Activated CD4-positive, alpha-beta T cell treated with anti-CD3 and anti-CD28 coated beads, Interleukin-2, amount 10 ng/mL, durations not matched to agents 7 days and 5 days (primary cell): ENCODE results near the gene C12orf42. TPM values are rescaled to one million over a fixed set of nuclear protein-coding genes. Genes with fewer than 3 reads are reported as not detected.
"Not testable (repeated sequence)": the region's sequence is repeated elsewhere in the genome, so short reads cannot be mapped to it uniquely, and the experiment has no call there.

Experiments
- CTCF ChIA-PET: fragments of 350-600 bp; sonication (Branson Sonifier 250); formaldehyde crosslinking; loops from one replicate; lab custom pipeline; 2021; ENCODE audit warnings: antibody characterized with exemption; lab: Charles Lee
- POLR2A ChIA-PET: fragments of 350-600 bp; sonication (Branson Sonifier 250); formaldehyde crosslinking; loops from one replicate; lab custom pipeline; 2021; ENCODE audit warnings: antibody characterized with exemption; lab: Charles Lee
- DNase-seq: peaks from one replicate; pipeline ENCODE4 v3.0.0-alpha.2; 2020
- H3K27ac Mint-ChIP-seq: one replicate; pipeline ENCODE4 v1.8.0; 2021; ENCODE audit warnings: mild to moderate bottlenecking, moderate library complexity, mixed read lengths
- H3K27me3 Mint-ChIP-seq: one replicate; pipeline ENCODE4 v1.8.0; 2021; ENCODE audit warnings: mixed read lengths
- H3K36me3 Mint-ChIP-seq: one replicate; pipeline ENCODE4 v1.8.0; 2021; ENCODE audit warnings: low read depth, mixed read lengths
- H3K4me1 Mint-ChIP-seq: one replicate; pipeline ENCODE4 v1.8.0; 2021; ENCODE audit warnings: mixed read lengths
- H3K4me3 Mint-ChIP-seq: one replicate; pipeline ENCODE4 v1.8.0; 2021; ENCODE audit warnings: mild to moderate bottlenecking, moderate library complexity, mixed read lengths
- H3K9me3 Mint-ChIP-seq: one replicate; pipeline ENCODE4 v1.8.0; 2021; ENCODE audit warnings: mixed read lengths
- total RNA-seq, 2 experiments: library from RNA; stranded (reverse); gene quantifications; one replicate each; pipeline ENCODE4 v1.2.3, GENCODE V29; 2021

The C12orf42 gene
- total RNA-seq, 2 experiments from 2014 or later, result 0.57 to 1.0 TPM

DNA sequence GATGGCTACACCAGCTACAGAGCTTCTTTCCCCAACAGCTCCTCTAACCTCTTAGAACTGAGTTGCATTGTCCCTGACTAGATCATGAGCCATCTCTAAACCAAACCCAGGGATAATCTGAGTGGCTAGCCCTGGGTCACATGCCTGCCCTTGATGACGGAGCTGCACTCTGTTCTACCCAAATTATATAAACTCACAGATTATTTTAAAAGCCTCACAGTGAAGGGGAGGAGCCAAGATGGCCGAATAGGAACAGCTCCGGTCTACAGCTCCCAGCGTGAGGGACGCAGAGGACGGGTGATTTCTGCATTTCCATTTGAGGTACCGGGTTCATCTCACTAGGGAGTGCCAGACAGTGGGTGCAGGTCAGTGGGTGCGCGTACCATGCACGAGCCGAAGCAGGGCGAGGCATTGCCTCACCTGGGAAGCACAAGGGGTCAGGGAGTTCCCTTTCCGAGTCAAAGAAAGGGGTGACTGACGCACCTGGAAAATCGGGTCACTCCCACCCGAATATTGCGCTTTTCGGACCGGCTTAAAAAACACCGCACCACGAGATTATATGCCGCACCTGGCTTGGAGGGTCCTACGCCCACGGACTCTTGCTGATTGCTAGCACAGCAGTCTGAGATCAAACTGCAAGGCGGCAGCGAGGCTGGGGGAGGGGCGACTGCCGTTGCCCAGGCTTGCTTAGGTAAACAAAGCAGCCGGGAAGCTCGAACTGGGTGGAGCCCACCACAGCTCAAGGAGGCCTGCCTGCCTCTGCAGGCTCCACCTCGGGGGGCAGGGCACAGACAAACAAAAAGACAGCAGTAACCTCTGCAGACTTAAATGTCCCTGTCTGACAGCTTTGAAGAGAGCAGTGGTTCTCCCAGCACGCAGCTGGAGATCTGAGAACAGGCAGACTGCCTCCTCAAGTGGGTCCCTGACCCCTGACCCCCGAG is 61.3 kb downstream of the C12orf42 start:
- H3K27ac Mint-ChIP-seq, result peak overlapping the region; percentile 46
- H3K36me3 Mint-ChIP-seq, POLR2A ChIA-PET, H3K27me3 Mint-ChIP-seq: not testable (repeated sequence)
- peak overlapping the region; percentile 19 for H3K4me3 Mint-ChIP-seq
- H3K9me3 Mint-ChIP-seq, result peaks cover 17% of the 10 kb centered on the region
- CTCF ChIA-PET, result interaction anchor here (0.8 kb wide), 1 partner anchor 9 kb away, joined by 3 read pairs; no protein-coding TSS in a partner anchor
- peaks cover 15% of the 10 kb centered on the region for H3K4me1 Mint-ChIP-seq
- peak; percentile 40 for DNase-seq

DNA sequence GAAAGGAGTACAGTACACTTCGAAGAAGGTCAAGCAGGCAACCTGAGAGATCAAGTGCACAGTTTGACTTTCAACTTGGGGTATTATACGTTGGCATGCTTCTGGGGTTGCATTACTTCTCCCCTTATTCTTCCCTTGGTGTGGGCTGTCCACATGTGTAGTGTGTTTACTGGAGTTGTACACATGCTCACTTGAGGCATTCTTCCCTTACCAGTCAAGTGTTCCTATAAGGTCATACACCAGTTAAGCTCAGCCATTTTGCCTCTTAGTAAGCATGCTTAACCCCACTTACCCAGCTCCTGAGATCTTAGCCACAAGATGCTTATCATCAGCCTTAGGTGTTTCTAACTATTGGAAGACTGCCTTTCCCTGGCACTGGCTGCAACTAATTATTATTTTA is 63.8 kb downstream of the C12orf42 start:
- Mint-ChIP-seq H3K27ac (no peak overlapping the region), H3K4me3 (no peak overlapping the region), H3K4me1 (peaks cover 15% of the 10 kb centered on the region), H3K36me3 (peaks cover 5% of the 10 kb centered on the region), H3K9me3 (peaks cover 18% of the 10 kb centered on the region), H3K27me3 (no peaks in the 10 kb centered on the region)
- CTCF ChIA-PET, result interaction anchor here (0.6 kb wide), 1 partner anchor 12 kb away, joined by 4 read pairs; no protein-coding TSS in a partner anchor
- POLR2A ChIA-PET, result no interaction called here
- DNase-seq, result no peak

DNA sequence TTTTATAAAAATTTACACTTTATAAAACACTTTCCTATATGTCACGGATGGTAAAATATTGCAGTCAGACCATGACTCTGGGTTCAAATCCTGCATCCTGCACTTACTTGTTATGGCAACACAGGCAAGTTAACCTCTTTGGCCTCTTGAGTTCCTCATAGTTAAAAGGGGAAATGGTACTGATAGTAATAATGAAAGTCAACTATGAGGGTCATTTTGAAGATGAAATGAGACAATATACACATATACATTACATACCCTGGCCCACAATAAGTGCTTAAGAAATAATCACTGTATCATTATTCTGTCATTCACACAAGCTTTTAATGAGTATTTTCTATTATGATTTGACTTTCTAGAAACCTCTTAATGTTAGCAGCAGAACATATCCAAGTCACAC is 64.4 kb downstream of the C12orf42 start:
- no peak for DNase-seq
- H3K36me3 Mint-ChIP-seq, result peaks cover 5% of the 10 kb centered on the region
- H3K27me3 Mint-ChIP-seq, result no peaks in the 10 kb centered on the region
- peaks cover 19% of the 10 kb centered on the region for H3K9me3 Mint-ChIP-seq
- POLR2A ChIA-PET, result no interaction called here
- no peak overlapping the region for H3K27ac Mint-ChIP-seq
- H3K4me1 Mint-ChIP-seq, result peaks cover 15% of the 10 kb centered on the region
- CTCF ChIA-PET, result interaction anchor here (0.6 kb wide), 1 partner anchor 13 kb away, joined by 4 read pairs; no protein-coding TSS in a partner anchor
- no peak overlapping the region for H3K4me3 Mint-ChIP-seq

DNA sequence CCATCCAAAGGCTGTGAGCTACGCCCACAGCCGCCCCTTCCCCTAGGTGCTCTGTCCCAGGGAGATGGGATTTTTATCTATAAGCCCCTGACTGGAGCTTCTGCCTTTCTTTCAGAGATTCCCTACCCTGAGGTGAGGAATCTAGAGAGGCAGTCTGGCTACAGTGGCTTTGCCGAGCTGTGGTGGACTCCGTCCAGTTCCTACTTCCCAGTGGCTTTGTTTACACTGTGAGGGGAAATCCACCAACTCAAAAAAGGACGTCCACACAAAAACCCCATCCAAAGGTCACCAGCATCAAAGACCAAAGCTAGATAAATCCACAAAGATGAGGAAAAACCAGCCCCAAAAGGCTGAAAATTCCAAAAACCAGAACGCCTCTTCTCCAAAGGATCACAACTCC is 70.1 kb downstream of the C12orf42 start:
- CTCF ChIA-PET, result interaction anchor here (0.9 to 1.1 kb wide), 2 partner anchors 9 to 15 kb away, joined by 3 read pairs; no protein-coding TSS in a partner anchor
- H3K4me1 Mint-ChIP-seq, H3K27ac Mint-ChIP-seq, POLR2A ChIA-PET, H3K36me3 Mint-ChIP-seq, DNase-seq, H3K27me3 Mint-ChIP-seq, H3K4me3 Mint-ChIP-seq: not testable (repeated sequence)
- peaks cover 12% of the 10 kb centered on the region for H3K9me3 Mint-ChIP-seq

DNA sequence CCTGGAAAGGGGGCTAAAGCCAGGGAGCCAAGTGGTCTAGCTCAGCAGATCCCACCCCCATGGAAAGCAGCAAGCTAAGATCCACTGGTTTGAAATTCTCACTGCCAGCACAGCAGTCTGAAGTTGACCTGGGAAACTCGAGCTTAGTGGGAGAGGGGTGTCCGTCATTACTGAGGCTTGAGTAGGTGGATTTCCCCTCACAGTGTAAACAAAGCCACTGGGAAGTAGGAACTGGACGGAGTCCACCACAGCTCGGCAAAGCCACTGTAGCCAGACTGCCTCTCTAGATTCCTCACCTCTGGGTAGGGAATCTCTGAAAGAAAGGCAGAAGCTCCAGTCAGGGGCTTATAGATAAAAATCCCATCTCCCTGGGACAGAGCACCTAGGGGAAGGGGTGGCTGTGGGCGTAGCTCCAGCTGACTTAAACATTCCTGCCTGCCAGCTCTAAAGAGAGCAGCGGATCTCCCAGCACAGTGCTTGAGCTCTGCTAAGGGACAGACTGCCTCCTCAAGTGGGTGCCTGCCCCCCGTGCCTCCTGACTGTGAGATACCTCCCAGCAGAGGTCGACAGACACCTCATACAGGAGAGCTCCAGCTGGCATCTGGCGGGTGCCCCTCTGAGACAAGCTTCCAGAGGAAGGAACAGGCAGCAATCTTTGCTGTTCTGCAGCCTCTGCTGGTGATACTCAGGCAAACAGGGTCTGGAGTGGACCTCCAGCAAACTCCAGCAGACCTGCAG is 70.8 kb downstream of the C12orf42 start:
- H3K27me3 Mint-ChIP-seq, H3K27ac Mint-ChIP-seq, POLR2A ChIA-PET, H3K4me1 Mint-ChIP-seq, DNase-seq, H3K36me3 Mint-ChIP-seq, H3K4me3 Mint-ChIP-seq: not testable (repeated sequence)
- CTCF ChIA-PET, result interaction anchor here (1.1 kb wide), 1 partner anchor 10 kb away, joined by 3 read pairs; no protein-coding TSS in a partner anchor
- peaks cover 11% of the 10 kb centered on the region for H3K9me3 Mint-ChIP-seq

DNA sequence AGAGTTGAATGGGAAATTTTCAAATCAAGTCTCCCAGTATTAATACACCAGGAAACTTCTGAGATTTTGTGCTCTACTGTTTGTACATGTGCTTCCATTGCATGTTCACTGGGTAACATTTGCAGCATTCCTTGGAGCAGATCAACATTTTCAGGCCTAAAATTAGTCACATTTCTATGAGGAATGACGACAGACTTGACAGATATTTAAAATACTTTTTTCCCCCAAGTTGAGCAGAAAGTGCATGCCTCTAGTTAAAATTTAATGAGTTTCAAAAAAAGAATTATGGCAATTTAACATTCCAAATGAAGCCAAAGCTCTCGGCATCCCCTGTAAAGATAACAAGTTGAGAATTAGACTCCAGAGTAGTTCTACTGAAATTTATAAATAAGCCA is 72.3 kb downstream of the C12orf42 start:
- POLR2A ChIA-PET, result interaction anchor here (0.9 kb wide), 1 partner anchor 11 kb away, joined by 5 read pairs; no protein-coding TSS in a partner anchor
- H3K27me3 Mint-ChIP-seq, result no peaks in the 10 kb centered on the region
- H3K27ac Mint-ChIP-seq, result no peak overlapping the region
- no peak overlapping the region for H3K4me3 Mint-ChIP-seq
- no peaks in the 10 kb centered on the region for H3K4me1 Mint-ChIP-seq
- H3K9me3 Mint-ChIP-seq, result peaks cover 11% of the 10 kb centered on the region
- no peak for DNase-seq
- CTCF ChIA-PET, result no interaction called here
- peaks cover 2% of the 10 kb centered on the region for H3K36me3 Mint-ChIP-seq

DNA sequence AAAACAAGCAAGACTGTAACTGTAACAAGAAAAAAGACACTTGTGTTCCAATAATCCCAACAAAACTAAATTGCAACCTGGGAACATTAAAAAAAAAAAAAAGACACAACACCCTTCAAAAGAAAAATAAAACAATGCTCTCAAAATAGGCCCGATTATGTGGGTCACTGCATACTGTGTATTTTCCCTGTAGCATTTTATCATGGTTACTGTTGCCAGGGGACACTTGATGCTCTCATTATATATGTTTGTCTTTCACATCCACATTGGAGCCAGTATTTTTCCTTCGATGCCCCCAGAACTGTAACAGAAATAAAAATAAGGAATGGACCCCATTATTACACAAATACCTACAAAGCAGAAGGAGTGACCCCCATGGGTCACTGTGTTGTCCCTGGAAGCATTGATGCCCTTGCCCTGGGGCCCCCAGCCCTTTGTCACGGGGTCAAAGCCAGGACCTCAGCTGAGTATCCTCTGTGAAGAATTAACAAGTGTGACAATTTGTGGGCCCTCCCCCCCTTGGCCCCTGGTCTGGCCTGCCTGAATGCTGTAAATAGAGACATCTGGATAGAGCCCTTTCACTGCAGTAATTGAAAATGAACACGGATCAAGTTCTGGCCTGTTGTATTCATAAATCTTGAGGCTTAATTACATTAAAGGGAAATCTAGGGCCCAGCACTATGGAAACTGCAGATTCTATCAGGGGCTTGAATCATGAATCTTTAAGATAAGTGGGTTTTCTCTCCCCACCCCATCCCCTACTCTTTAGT is 72.8 kb downstream of the C12orf42 start:
- Mint-ChIP-seq H3K27me3 (no peaks in the 10 kb centered on the region), H3K27ac (no peak overlapping the region), H3K4me1 (no peaks in the 10 kb centered on the region), H3K4me3 (no peak overlapping the region), H3K9me3 (peaks cover 11% of the 10 kb centered on the region), H3K36me3 (peaks cover 2% of the 10 kb centered on the region)
- ChIA-PET POLR2A (no interaction called here), CTCF (no interaction called here)
- DNase-seq, result no peak

DNA sequence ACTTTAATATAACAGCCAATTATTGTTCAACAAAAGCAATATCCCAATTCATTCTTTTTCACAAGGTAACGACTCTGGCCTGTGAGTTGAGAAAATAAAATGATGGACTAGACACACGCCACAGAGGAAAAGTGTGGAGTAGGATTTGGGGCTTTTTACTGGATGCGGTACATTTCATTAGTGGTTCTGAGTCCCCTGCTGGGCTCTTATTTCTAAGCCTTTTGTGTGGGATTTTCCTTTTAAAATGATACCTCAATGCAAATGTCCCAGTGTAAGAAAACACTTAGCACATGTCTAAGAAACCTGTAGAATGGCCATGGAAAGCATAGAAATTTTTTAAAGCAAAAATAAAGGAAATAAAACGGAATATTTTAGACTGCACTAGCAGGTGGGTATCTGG is 73.4 kb downstream of the C12orf42 start:
- no peaks in the 10 kb centered on the region for H3K27me3 Mint-ChIP-seq
- no peaks in the 10 kb centered on the region for H3K36me3 Mint-ChIP-seq
- H3K27ac Mint-ChIP-seq, result no peak overlapping the region
- no peak overlapping the region for H3K4me3 Mint-ChIP-seq
- no peak for DNase-seq
- no peaks in the 10 kb centered on the region for H3K4me1 Mint-ChIP-seq
- ChIA-PET CTCF (no interaction called here), POLR2A (no interaction called here)
- peaks cover 8% of the 10 kb centered on the region for H3K9me3 Mint-ChIP-seq

DNA sequence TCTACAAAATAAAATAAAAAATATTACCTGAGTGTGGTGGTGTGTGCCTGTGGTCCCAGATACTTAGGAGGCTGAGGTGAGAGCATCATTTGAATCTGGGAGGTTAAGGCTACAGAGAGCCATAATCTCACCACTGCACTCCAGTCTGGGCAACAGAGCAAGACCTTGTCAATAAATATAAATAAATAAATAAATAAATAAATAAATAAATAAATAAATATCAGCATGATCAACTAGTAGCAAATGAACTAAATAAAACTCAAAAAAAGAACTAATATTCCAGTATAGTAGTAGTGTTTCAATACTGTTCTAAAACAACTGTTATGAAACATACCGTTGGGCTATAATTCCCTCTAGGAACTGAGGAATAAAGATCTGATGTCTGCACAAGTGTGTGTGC is 74.4 kb downstream of the C12orf42 start:
- no peak overlapping the region for H3K27ac Mint-ChIP-seq
- ChIA-PET CTCF (no interaction called here), POLR2A (no interaction called here)
- peaks cover 7% of the 10 kb centered on the region for H3K9me3 Mint-ChIP-seq
- no peak for DNase-seq
- no peaks in the 10 kb centered on the region for H3K4me1 Mint-ChIP-seq
- H3K36me3 Mint-ChIP-seq, result no peaks in the 10 kb centered on the region
- H3K27me3 Mint-ChIP-seq, result no peaks in the 10 kb centered on the region
- H3K4me3 Mint-ChIP-seq, result no peak overlapping the region

DNA sequence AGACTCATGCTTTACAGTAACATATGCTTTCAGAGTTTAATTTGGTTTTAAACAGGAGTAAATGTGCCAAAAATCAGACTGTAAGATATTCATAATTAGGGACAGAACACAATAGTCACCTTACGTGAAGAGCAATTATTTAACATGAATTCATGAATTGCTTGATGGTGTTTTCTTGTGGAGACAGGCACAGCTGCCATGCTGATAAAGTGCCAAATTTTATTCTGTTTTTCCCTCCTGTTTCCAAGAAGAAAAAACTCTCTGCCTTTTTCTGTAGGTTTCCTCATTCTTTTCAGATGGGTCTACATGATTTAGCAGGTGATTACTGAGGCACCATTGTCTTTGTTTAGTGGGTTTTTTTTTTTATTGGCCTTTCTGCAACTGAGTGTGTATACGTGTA is 80.1 kb downstream of the C12orf42 start:
- no peaks in the 10 kb centered on the region for H3K4me1 Mint-ChIP-seq
- DNase-seq, result no peak
- H3K36me3 Mint-ChIP-seq, result no peaks in the 10 kb centered on the region
- ChIA-PET CTCF (no interaction called here), POLR2A (no interaction called here)
- H3K9me3 Mint-ChIP-seq, result no peaks in the 10 kb centered on the region
- no peak overlapping the region for H3K27ac Mint-ChIP-seq
- no peaks in the 10 kb centered on the region for H3K27me3 Mint-ChIP-seq
- H3K4me3 Mint-ChIP-seq, result no peak overlapping the region

DNA sequence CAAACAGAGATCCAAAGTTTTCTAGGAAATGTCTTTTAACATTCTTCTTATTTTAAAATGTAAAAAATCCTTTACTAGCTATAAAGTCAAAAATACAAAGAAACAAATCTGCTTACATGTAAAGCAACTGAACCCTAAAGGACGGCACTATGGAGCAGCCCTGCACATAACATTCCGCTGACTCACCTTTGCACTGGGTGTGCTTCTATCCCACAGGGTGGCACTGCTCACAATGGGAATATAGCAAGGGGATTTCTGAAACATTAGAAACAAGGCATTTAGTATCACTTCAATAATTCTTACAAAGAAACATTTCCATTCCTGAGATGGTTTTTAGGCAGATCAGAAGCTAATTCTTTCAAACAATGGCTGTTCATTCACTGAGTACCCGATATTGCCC is 94.3 kb downstream of the C12orf42 start:
- DNase-seq, result no peak
- ChIA-PET CTCF (interaction anchor here (1.1 kb wide), 1 partner anchor 88 kb away, joined by 3 read pairs; no protein-coding TSS in a partner anchor), POLR2A (no interaction called here)
- H3K4me1 Mint-ChIP-seq, result no peaks in the 10 kb centered on the region
- H3K9me3 Mint-ChIP-seq, result peaks cover 3% of the 10 kb centered on the region
- no peak overlapping the region for H3K27ac Mint-ChIP-seq
- H3K27me3 Mint-ChIP-seq, result no peaks in the 10 kb centered on the region
- H3K4me3 Mint-ChIP-seq, result no peak overlapping the region
- H3K36me3 Mint-ChIP-seq, result no peaks in the 10 kb centered on the region

DNA sequence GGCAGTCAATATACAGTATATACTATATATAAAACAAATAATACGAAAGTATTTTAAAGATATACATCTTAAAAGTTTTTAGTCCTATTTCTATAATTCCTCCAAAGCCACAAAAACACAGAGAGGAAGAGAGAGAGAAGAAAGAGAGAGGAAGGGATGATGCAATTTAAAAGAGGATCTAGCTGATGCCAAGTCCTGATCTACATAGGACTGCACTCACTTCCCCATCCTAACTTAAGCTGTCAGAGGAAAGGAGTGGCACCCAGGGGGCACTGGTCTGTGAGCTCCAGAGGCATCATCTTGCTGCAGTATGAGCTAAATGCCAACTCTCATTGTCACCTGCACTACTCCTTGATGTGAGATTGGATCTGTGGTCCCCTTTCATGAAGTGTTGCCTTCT is 95.8 kb downstream of the C12orf42 start:
- Mint-ChIP-seq H3K4me1 (no peaks in the 10 kb centered on the region), H3K36me3 (no peaks in the 10 kb centered on the region), H3K4me3 (no peak overlapping the region), H3K27ac (no peak overlapping the region), H3K27me3 (no peaks in the 10 kb centered on the region), H3K9me3 (peaks cover 3% of the 10 kb centered on the region)
- DNase-seq, result no peak
- ChIA-PET CTCF (no interaction called here), POLR2A (no interaction called here)
